ENCODE data around the gene PTTG1.
"Not testable (repeated sequence)": the region's sequence is repeated elsewhere in the genome, so short reads cannot be mapped to it uniquely, and the experiment has no call there.

Gene PTTG1

GRCh38 chr5:160436661-160437060 lies 15.0 kb downstream of the PTTG1 start:
- H3K4me2 ChIP-seq (ENCODE audit: low read length); H3K27me3 ChIP-seq (ENCODE audit: insufficient read depth, low read length); H3K79me1 ChIP-seq (ENCODE audit: low read length); H4K91ac ChIP-seq (ENCODE audit: low read depth, low read length); H4K8ac ChIP-seq (ENCODE audit: low read depth, low read length); H3K4me1 ChIP-seq (ENCODE audit: control insufficient read depth in 1 of 2, insufficient read depth in 2 of 2, low read length in 2 of 2); H3K79me2 ChIP-seq (ENCODE audit: control insufficient read depth, insufficient read depth, low read length, poor library complexity); H2BK5ac ChIP-seq (ENCODE audit: low read depth, low read length, poor library complexity); H3K9ac ChIP-seq (ENCODE audit: low read length); H2AK5ac ChIP-seq (ENCODE audit: low read length); H4K12ac ChIP-seq (ENCODE audit: low read depth, low read length); H2AFZ ChIP-seq (ENCODE audit: insufficient read depth, low read length, poor library complexity); DNase-seq; H3K27ac ChIP-seq (ENCODE audit: low read depth, low read length); H3K4ac ChIP-seq (ENCODE audit: low read depth, low read length); H2BK120ac ChIP-seq (ENCODE audit: insufficient read depth, low read length, poor library complexity); H3K14ac ChIP-seq (ENCODE audit: low read length); H3K9me3 ChIP-seq (ENCODE audit: insufficient read depth, low read depth, low read length); H3K18ac ChIP-seq (ENCODE audit: low read length); H3K23ac ChIP-seq (ENCODE audit: low read length); H3K4me3 ChIP-seq (ENCODE audit: low read depth, low read length); H3K36me3 ChIP-seq (ENCODE audit: control insufficient read depth in 1 of 2, insufficient read depth in 2 of 2, low read length in 2 of 2); H2BK12ac ChIP-seq (ENCODE audit: low read length): not testable (repeated sequence)
- no CpG with 5 or more reads among the region's 6 CpGs for WGBS (ENCODE audit: extremely low coverage, insufficient coverage, insufficient read length)

- no peak overlapping the region for H4K8ac ChIP-seq (ENCODE audit: low read depth, low read length)
- no peak overlapping the region for H3K4ac ChIP-seq (ENCODE audit: low read depth, low read length)
- H3K79me1 ChIP-seq (ENCODE audit: low read length) = no peaks in the 10 kb centered on the region
Measured at GRCh38 chr5:160437271-160437670, 15.6 kb downstream of the PTTG1 start.

GRCh38 chr5:160438316-160439204 lies 16.9 kb downstream of the PTTG1 start:
- H3K14ac ChIP-seq (ENCODE audit: low read length) = no peak overlapping the region
- H3K79me1 ChIP-seq (ENCODE audit: low read length) = no peaks in the 10 kb centered on the region
- peaks cover 0 to 1% of the 10 kb centered on the region in 2 experiments for H3K4me1 ChIP-seq (ENCODE audit: control insufficient read depth in 1 of 2, insufficient read depth in 2 of 2, low read length in 2 of 2)

More at GRCh38 chr5:160437271-160437670, 15.6 kb downstream of the PTTG1 start:
- H3K4me1 ChIP-seq (ENCODE audit: control insufficient read depth in 1 of 2, insufficient read depth in 2 of 2, low read length in 2 of 2) = peaks cover 0 to 1% of the 10 kb centered on the region in 2 experiments
- no peak overlapping the region for H3K23ac ChIP-seq (ENCODE audit: low read length)
- H4K12ac ChIP-seq (ENCODE audit: low read depth, low read length) = no peak overlapping the region
- H3K27ac ChIP-seq (ENCODE audit: low read depth, low read length) = no peak overlapping the region
- no peak overlapping the region for H3K9ac ChIP-seq (ENCODE audit: low read length)
- no peak overlapping the region for H3K18ac ChIP-seq (ENCODE audit: low read length)
- no peak overlapping the region for H2BK120ac ChIP-seq (ENCODE audit: insufficient read depth, low read length, poor library complexity)
- H3K27me3 ChIP-seq (ENCODE audit: insufficient read depth, low read length) = no peaks in the 10 kb centered on the region
- no peak overlapping the region for H2BK5ac ChIP-seq (ENCODE audit: low read depth, low read length, poor library complexity)
- no peak overlapping the region for H2AK5ac ChIP-seq (ENCODE audit: low read length)
- no peaks in the 10 kb centered on the region for H3K9me3 ChIP-seq (ENCODE audit: insufficient read depth, low read depth, low read length)
- no peaks in the 10 kb centered on the region for H3K79me2 ChIP-seq (ENCODE audit: control insufficient read depth, insufficient read depth, low read length, poor library complexity)
- no peak overlapping the region for H2AFZ ChIP-seq (ENCODE audit: insufficient read depth, low read length, poor library complexity)
- H3K14ac ChIP-seq (ENCODE audit: low read length) = no peak overlapping the region
- no peak overlapping the region for H2BK12ac ChIP-seq (ENCODE audit: low read length)
- H3K4me2 ChIP-seq (ENCODE audit: low read length) = no peak overlapping the region
- H3K4me3 ChIP-seq (ENCODE audit: low read depth, low read length) = no peak overlapping the region
- H3K36me3 ChIP-seq (ENCODE audit: control insufficient read depth in 1 of 2, insufficient read depth in 2 of 2, low read length in 2 of 2) = no peaks in the 10 kb centered on the region
- DNase-seq = no peak
- H4K91ac ChIP-seq (ENCODE audit: low read depth, low read length) = no peak overlapping the region

GRCh38 chr5:160439205-160439600 lies 17.5 kb downstream of the PTTG1 start:
- Histone ChIP-seq H3K9me3 (ENCODE audit: insufficient read depth, low read depth, low read length) (no peaks in the 10 kb centered on the region), H2AK5ac (ENCODE audit: low read length) (no peak overlapping the region), H4K91ac (ENCODE audit: low read depth, low read length) (no peak overlapping the region), H3K79me2 (ENCODE audit: control insufficient read depth, insufficient read depth, low read length, poor library complexity) (no peaks in the 10 kb centered on the region), H4K12ac (ENCODE audit: low read depth, low read length) (no peak overlapping the region), H4K8ac (ENCODE audit: low read depth, low read length) (no peak overlapping the region), H3K36me3 (ENCODE audit: control insufficient read depth in 1 of 2, insufficient read depth in 2 of 2, low read length in 2 of 2) (no peaks in the 10 kb centered on the region), H3K79me1 (ENCODE audit: low read length) (no peaks in the 10 kb centered on the region), H3K9ac (ENCODE audit: low read length) (no peak overlapping the region), H3K27ac (ENCODE audit: low read depth, low read length) (no peak overlapping the region), H2BK12ac (ENCODE audit: low read length) (no peak overlapping the region), H3K4me1 (ENCODE audit: control insufficient read depth in 1 of 2, insufficient read depth in 2 of 2, low read length in 2 of 2) (peaks cover 0 to 1% of the 10 kb centered on the region in 2 experiments), H3K18ac (ENCODE audit: low read length) (no peak overlapping the region), H3K4ac (ENCODE audit: low read depth, low read length) (no peak overlapping the region), H3K14ac (ENCODE audit: low read length) (no peak overlapping the region), H3K4me2 (ENCODE audit: low read length) (peak overlapping the region; percentile 28), H2BK120ac (ENCODE audit: insufficient read depth, low read length, poor library complexity) (no peak overlapping the region), H3K23ac (ENCODE audit: low read length) (no peak overlapping the region), H2AFZ (ENCODE audit: insufficient read depth, low read length, poor library complexity) (no peak overlapping the region), H3K27me3 (ENCODE audit: insufficient read depth, low read length) (no peaks in the 10 kb centered on the region), H3K4me3 (ENCODE audit: low read depth, low read length) (no peak overlapping the region), H2BK5ac (ENCODE audit: low read depth, low read length, poor library complexity) (no peak overlapping the region)
- no CpG with 5 or more reads among the region's 11 CpGs for WGBS (ENCODE audit: extremely low coverage, insufficient coverage, insufficient read length)
- peak; percentile 82 to 92 for DNase-seq

More at GRCh38 chr5:160438316-160439204, 16.9 kb downstream of the PTTG1 start:
- H2AFZ ChIP-seq (ENCODE audit: insufficient read depth, low read length, poor library complexity) = no peak overlapping the region
- H2BK5ac ChIP-seq (ENCODE audit: low read depth, low read length, poor library complexity) = no peak overlapping the region
- no peak overlapping the region for H2AK5ac ChIP-seq (ENCODE audit: low read length)
- no peak overlapping the region for H2BK12ac ChIP-seq (ENCODE audit: low read length)
- H3K4ac ChIP-seq (ENCODE audit: low read depth, low read length) = no peak overlapping the region
- H3K27me3 ChIP-seq (ENCODE audit: insufficient read depth, low read length) = no peaks in the 10 kb centered on the region
- H3K4me2 ChIP-seq (ENCODE audit: low read length) = peak overlapping the region; percentile 28
- peak overlapping the region; percentile 14 for H3K9ac ChIP-seq (ENCODE audit: low read length)
- no peak overlapping the region for H3K27ac ChIP-seq (ENCODE audit: low read depth, low read length)
- H3K9me3 ChIP-seq (ENCODE audit: insufficient read depth, low read depth, low read length) = no peaks in the 10 kb centered on the region
- no peak overlapping the region for H2BK120ac ChIP-seq (ENCODE audit: insufficient read depth, low read length, poor library complexity)
- WGBS (ENCODE audit: extremely low coverage, insufficient coverage, insufficient read length) = no CpG with 5 or more reads among the region's 18 CpGs
- no peak overlapping the region for H4K91ac ChIP-seq (ENCODE audit: low read depth, low read length)
- H3K23ac ChIP-seq (ENCODE audit: low read length) = no peak overlapping the region
- H3K36me3 ChIP-seq (ENCODE audit: control insufficient read depth in 1 of 2, insufficient read depth in 2 of 2, low read length in 2 of 2) = no peaks in the 10 kb centered on the region
- no peak overlapping the region for H4K12ac ChIP-seq (ENCODE audit: low read depth, low read length)
- DNase-seq = peak; percentile 7 to 59
- H3K79me2 ChIP-seq (ENCODE audit: control insufficient read depth, insufficient read depth, low read length, poor library complexity) = no peaks in the 10 kb centered on the region
- no peak overlapping the region for H3K18ac ChIP-seq (ENCODE audit: low read length)
- no peak overlapping the region for H3K4me3 ChIP-seq (ENCODE audit: low read depth, low read length)
- H4K8ac ChIP-seq (ENCODE audit: low read depth, low read length) = no peak overlapping the region
